Measurements from ENCODE around the gene ITGB1BP1. TPM values are rescaled to one million over a fixed set of nuclear protein-coding genes. Genes with fewer than 3 reads are reported as not detected.
"Not testable (repeated sequence)": the region's sequence is repeated elsewhere in the genome, so short reads cannot be mapped to it uniquely, and the experiment has no call there.

The ITGB1BP1 gene
- total and polyA plus RNA-seq, 10 of the 15 experiments (the other 5 are each of a cell fraction or from before 2014, with no cell fraction given): 50.2 to 273 (median 97.2) TPM

DNA sequence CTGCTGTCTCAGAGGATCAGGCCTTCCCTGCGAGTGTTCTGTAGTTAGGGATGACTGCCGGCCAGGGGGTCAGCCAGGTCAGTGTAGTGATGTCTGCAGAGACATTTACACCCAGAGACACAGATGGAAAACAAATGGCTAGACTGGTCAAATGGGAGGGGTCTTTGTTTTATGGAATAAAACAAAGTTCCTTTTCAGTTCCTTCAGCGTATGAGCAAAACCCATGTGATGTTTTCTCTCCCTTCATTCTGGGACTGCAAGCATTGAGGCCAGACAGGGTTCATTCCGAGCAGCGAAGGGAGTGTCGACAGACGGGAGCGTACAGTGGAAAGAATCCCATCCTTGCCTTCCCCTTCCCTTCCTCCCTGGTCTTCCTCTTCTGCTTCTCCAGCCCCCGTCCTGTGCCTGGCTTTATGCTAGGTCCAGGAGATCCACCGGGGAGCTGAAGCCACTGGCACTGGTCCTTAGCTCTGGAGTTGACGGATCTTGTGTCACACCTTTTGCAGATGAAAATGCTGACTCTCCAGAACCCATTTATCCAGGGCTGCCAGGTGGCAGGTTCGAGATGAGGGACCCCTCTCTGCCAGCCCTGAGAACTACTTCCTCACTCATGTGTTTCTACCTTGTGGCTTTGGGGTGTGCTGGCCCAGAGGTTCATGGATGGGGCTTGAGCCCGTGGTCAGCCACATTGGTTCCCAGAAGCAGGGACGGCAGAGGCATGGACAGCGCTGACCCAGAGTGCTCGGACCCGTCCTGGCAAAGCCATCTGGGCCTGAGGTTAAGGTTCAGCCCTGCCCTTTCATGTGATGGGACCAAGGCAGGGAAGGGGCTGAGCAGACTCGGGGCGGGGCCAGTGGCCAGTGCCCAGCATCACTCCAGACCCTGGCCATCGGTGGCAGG is 24.2 kb downstream of the ITGB1BP1 start:
- TF ChIP-seq TAF1 (IDR thresholded peaks at IDR 0.05; ENCODE audit: borderline replicate concordance, low read depth, low read length) (no peak), FOXM1 (IDR thresholded peaks at IDR 0.05; ENCODE audit: low read depth, low read length) (no peak), TCF12 (IDR thresholded peaks at IDR 0.05; ENCODE audit: low read depth, low read length) (no peak), IRF4 (IDR thresholded peaks at IDR 0.05; ENCODE audit: low read depth, low read length) (no peak), EED (IDR thresholded peaks at IDR 0.05; ENCODE audit: low read depth) (no peak), E4F1 (IDR thresholded peaks at IDR 0.05; ENCODE audit: borderline replicate concordance, partially characterized antibody) (no peak), LARP7 (IDR thresholded peaks at IDR 0.05) (no peak), SUPT20H (IDR thresholded peaks at IDR 0.05; ENCODE audit: borderline replicate concordance, control insufficient read depth, low read depth, low read length) (no peak), ZNF274 (IDR thresholded peaks at IDR 0.05; ENCODE audit: insufficient read depth, insufficient read length) (no peak)
- TF ChIP-seq, protein P1, sequence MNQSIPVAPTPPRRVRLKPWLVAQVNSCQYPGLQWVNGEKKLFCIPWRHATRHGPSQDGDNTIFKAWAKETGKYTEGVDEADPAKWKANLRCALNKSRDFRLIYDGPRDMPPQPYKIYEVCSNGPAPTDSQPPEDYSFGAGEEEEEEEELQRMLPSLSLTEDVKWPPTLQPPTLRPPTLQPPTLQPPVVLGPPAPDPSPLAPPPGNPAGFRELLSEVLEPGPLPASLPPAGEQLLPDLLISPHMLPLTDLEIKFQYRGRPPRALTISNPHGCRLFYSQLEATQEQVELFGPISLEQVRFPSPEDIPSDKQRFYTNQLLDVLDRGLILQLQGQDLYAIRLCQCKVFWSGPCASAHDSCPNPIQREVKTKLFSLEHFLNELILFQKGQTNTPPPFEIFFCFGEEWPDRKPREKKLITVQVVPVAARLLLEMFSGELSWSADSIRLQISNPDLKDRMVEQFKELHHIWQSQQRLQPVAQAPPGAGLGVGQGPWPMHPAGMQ (IDR thresholded peaks at IDR 0.05; ENCODE audit: borderline replicate concordance): no peak
- TF ChIP-seq, protein P2, sequence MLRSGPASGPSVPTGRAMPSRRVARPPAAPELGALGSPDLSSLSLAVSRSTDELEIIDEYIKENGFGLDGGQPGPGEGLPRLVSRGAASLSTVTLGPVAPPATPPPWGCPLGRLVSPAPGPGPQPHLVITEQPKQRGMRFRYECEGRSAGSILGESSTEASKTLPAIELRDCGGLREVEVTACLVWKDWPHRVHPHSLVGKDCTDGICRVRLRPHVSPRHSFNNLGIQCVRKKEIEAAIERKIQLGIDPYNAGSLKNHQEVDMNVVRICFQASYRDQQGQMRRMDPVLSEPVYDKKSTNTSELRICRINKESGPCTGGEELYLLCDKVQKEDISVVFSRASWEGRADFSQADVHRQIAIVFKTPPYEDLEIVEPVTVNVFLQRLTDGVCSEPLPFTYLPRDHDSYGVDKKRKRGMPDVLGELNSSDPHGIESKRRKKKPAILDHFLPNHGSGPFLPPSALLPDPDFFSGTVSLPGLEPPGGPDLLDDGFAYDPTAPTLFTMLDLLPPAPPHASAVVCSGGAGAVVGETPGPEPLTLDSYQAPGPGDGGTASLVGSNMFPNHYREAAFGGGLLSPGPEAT (IDR thresholded peaks at IDR 0.05; ENCODE audit: low read depth): no peak
- no peaks in the 10 kb centered on the region for H4K20me1 ChIP-seq (ENCODE audit: control insufficient read depth, insufficient read depth)
- ATAC-seq: no peak
- intact Hi-C loops (cut with micrococcal nuclease; ENCODE audit: unreplicated experiment) (no loop called here), in situ Hi-C loops (cut with MboI) (no loop called here)
- no TSS peak for BruUV-seq (replicated peaks)
- ChIA-PET CTCF (no interaction called here), RAD21 (ENCODE audit: unreplicated experiment) (no interaction called here), POLR2A (no interaction called here), SMC1A (ENCODE audit: uncharacterized antibody, unreplicated experiment) (no interaction called here)
- no peaks in the 10 kb centered on the region for H3K4me1 ChIP-seq (ENCODE audit: control insufficient read depth, insufficient read depth, low read length)
- WGBS (ENCODE audit: insufficient coverage, insufficient replicate concordance, low lambda C conversion rate, missing lambda C conversion rate): 69% methylated on average over 20 of the region's 20 CpGs
- no peak overlapping the region for H3K27ac ChIP-seq (ENCODE audit: control insufficient read depth, insufficient read depth)
- H2AFZ ChIP-seq (ENCODE audit: control insufficient read depth, low read depth, low read length): no peak overlapping the region
- no peaks in the 10 kb centered on the region for H3K79me2 ChIP-seq (ENCODE audit: control insufficient read depth, insufficient read depth, low read length)
- no peaks in the 10 kb centered on the region for H3K27me3 ChIP-seq (replicated peaks in 1 of 2; ENCODE audit: control insufficient read depth in 2 of 2, insufficient read depth in 2 of 2, low read length in 1 of 2)
- H3K9ac ChIP-seq (ENCODE audit: control insufficient read depth, insufficient read depth, low read length): no peak overlapping the region
- FAIRE-seq: no peak
- H3K4me2 ChIP-seq (ENCODE audit: control insufficient read depth, insufficient read depth): no peak overlapping the region
- DNase-seq (ENCODE audit: low read depth, low spot score): no peak
- no peak overlapping the region for H3K4me3 ChIP-seq
- H3K9me3 ChIP-seq (replicated peaks; ENCODE audit: control insufficient read depth, insufficient read depth, low read length): no peaks in the 10 kb centered on the region
- H3K36me3 ChIP-seq (ENCODE audit: control insufficient read depth in 2 of 2, insufficient read depth in 2 of 2, low read length in 1 of 2): no peaks in the 10 kb centered on the region

- SMC1A ChIA-PET (ENCODE audit: uncharacterized antibody, unreplicated experiment); H2AFZ ChIP-seq (ENCODE audit: control insufficient read depth, low read depth, low read length); H3K4me3 ChIP-seq; H3K9me3 ChIP-seq (replicated peaks; ENCODE audit: control insufficient read depth, insufficient read depth, low read length); in situ Hi-C loops (cut with MboI); RAD21 ChIA-PET (ENCODE audit: unreplicated experiment); POLR2A ChIA-PET; BruUV-seq (replicated peaks); H3K27ac ChIP-seq (ENCODE audit: control insufficient read depth, insufficient read depth); H3K79me2 ChIP-seq (ENCODE audit: control insufficient read depth, insufficient read depth, low read length); H4K20me1 ChIP-seq (ENCODE audit: control insufficient read depth, insufficient read depth); FAIRE-seq; DNase-seq (ENCODE audit: low read depth, low spot score); CTCF ChIA-PET; H3K36me3 ChIP-seq (ENCODE audit: control insufficient read depth in 2 of 2, insufficient read depth in 2 of 2, low read length in 1 of 2); ATAC-seq; H3K9ac ChIP-seq (ENCODE audit: control insufficient read depth, insufficient read depth, low read length); H3K4me1 ChIP-seq (ENCODE audit: control insufficient read depth, insufficient read depth, low read length); H3K4me2 ChIP-seq (ENCODE audit: control insufficient read depth, insufficient read depth); intact Hi-C loops (cut with micrococcal nuclease; ENCODE audit: unreplicated experiment); H3K27me3 ChIP-seq (replicated peaks in 1 of 2; ENCODE audit: control insufficient read depth in 2 of 2, insufficient read depth in 2 of 2, low read length in 1 of 2): not testable (repeated sequence)
- WGBS (ENCODE audit: insufficient coverage, insufficient replicate concordance, low lambda C conversion rate, missing lambda C conversion rate): 64% methylated on average over 11 of the region's 11 CpGs
Measured at GRCh38 chr2:9398251-9398650, 25.1 kb downstream of the ITGB1BP1 start.

Data from GM12878 (cell line).